ENCODE results near the gene CPNE5.

CPNE5 gene

DNA sequence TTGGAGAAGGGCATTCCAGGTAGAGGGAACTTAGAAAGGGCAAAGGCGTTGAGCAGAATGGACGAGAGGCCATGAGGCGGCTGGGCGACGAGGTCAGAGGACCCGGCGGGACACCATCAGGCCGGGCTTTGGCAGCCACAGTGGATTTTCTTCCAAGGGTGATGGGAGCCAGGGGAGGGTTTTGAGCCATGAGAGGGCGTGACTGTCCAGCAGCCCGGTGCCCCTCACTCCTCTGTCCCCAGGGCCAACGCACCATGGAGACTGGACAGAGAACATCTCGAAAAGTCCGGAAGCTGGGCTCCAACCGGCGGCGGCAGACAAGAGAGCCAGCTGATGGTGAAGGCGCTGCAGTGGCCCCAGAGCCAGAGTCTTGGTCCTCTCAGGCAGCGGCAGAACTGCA lies 135.3 kb downstream of the CPNE5 start:
- TF ChIP-seq EZH2phosphoT487 (IDR thresholded peaks at IDR 0.05; ENCODE audit: low read length): no peak
- TF ChIP-seq, protein P1, sequence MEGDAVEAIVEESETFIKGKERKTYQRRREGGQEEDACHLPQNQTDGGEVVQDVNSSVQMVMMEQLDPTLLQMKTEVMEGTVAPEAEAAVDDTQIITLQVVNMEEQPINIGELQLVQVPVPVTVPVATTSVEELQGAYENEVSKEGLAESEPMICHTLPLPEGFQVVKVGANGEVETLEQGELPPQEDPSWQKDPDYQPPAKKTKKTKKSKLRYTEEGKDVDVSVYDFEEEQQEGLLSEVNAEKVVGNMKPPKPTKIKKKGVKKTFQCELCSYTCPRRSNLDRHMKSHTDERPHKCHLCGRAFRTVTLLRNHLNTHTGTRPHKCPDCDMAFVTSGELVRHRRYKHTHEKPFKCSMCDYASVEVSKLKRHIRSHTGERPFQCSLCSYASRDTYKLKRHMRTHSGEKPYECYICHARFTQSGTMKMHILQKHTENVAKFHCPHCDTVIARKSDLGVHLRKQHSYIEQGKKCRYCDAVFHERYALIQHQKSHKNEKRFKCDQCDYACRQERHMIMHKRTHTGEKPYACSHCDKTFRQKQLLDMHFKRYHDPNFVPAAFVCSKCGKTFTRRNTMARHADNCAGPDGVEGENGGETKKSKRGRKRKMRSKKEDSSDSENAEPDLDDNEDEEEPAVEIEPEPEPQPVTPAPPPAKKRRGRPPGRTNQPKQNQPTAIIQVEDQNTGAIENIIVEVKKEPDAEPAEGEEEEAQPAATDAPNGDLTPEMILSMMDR (IDR thresholded peaks at IDR 0.05; ENCODE audit: low read length): no peak
- TF ChIP-seq EZH2 (optimal IDR thresholded peaks at IDR 0.05; ENCODE audit: low read depth, low read length): no peak
- H3K27ac ChIP-seq (ENCODE audit: low read length): no peak overlapping the region
- no peaks in the 10 kb centered on the region for H3K27me3 ChIP-seq (replicated peaks; ENCODE audit: insufficient read depth, low read length)
- H3K79me2 ChIP-seq (ENCODE audit: low read length): no peaks in the 10 kb centered on the region
- H3K4me1 ChIP-seq (ENCODE audit: low read length): no peaks in the 10 kb centered on the region
- H3K9ac ChIP-seq (ENCODE audit: low read length): no peak overlapping the region
- H3F3A ChIP-seq (ENCODE audit: insufficient read depth, low read length): no peaks in the 10 kb centered on the region
- DNase-seq: no peak
- H3K4me3 ChIP-seq (ENCODE audit: low read length): no peak overlapping the region
- no peaks in the 10 kb centered on the region for H3K9me2 ChIP-seq (replicated peaks; ENCODE audit: insufficient read depth, low read length)
- H3K4me2 ChIP-seq (ENCODE audit: low read depth, low read length): no peak overlapping the region
- H3K36me3 ChIP-seq (replicated peaks; ENCODE audit: insufficient read depth, low read length): no peaks in the 10 kb centered on the region
- no peaks in the 10 kb centered on the region for H3K9me3 ChIP-seq (replicated peaks; ENCODE audit: insufficient read depth, low read length)
- H4K20me1 ChIP-seq (ENCODE audit: insufficient read depth, low read length): no peaks in the 10 kb centered on the region
- H2AFZ ChIP-seq (ENCODE audit: low read length): no peak overlapping the region

DNA sequence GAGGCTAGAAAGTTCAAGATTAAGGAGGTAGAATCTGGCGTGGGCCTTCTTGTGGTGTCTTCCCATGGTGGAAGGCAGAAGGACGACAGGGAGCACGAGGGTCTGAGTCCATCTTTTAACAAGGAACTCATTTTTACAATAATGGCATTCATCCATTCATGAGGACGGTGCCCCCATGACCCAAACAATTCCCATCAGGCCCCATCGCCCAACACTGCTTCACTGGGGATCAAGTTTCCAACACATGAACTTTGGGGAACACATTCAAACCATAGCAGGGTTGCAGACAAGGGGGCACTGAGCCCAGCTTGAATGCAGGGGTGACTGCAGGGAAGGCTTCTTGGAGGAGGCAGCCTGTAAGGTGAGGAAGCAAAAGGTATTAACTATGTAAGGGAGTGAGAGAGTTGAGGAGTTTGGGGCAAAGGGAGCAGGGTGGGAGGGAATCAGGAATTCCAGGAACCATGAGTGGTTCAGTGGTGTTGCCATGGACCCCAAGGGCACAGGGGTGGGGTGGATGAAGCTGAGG lies 136.1 kb downstream of the CPNE5 start:
- no peaks in the 10 kb centered on the region for H3K79me2 ChIP-seq (ENCODE audit: low read length)
- no peaks in the 10 kb centered on the region for H3K27me3 ChIP-seq (replicated peaks; ENCODE audit: insufficient read depth, low read length)
- H3K36me3 ChIP-seq (replicated peaks; ENCODE audit: insufficient read depth, low read length): no peaks in the 10 kb centered on the region
- H3K9me3 ChIP-seq (replicated peaks; ENCODE audit: insufficient read depth, low read length): no peaks in the 10 kb centered on the region
- H3K9me2 ChIP-seq (replicated peaks; ENCODE audit: insufficient read depth, low read length): no peaks in the 10 kb centered on the region
- no peak overlapping the region for H2AFZ ChIP-seq (ENCODE audit: low read length)
- no peaks in the 10 kb centered on the region for H3F3A ChIP-seq (ENCODE audit: insufficient read depth, low read length)
- H3K4me2 ChIP-seq (ENCODE audit: low read depth, low read length): no peak overlapping the region
- H3K27ac ChIP-seq (ENCODE audit: low read length): no peak overlapping the region
- H3K9ac ChIP-seq (ENCODE audit: low read length): no peak overlapping the region
- TF ChIP-seq, protein P1 (IDR thresholded peaks at IDR 0.05; ENCODE audit: low read length): no peak
- TF ChIP-seq EZH2phosphoT487 (IDR thresholded peaks at IDR 0.05; ENCODE audit: low read length): no peak
- TF ChIP-seq EZH2 (optimal IDR thresholded peaks at IDR 0.05; ENCODE audit: low read depth, low read length): no peak
- H4K20me1 ChIP-seq (ENCODE audit: insufficient read depth, low read length): no peaks in the 10 kb centered on the region
- H3K4me3 ChIP-seq (ENCODE audit: low read length): no peak overlapping the region
- no peak for DNase-seq
- H3K4me1 ChIP-seq (ENCODE audit: low read length): no peaks in the 10 kb centered on the region

DNA sequence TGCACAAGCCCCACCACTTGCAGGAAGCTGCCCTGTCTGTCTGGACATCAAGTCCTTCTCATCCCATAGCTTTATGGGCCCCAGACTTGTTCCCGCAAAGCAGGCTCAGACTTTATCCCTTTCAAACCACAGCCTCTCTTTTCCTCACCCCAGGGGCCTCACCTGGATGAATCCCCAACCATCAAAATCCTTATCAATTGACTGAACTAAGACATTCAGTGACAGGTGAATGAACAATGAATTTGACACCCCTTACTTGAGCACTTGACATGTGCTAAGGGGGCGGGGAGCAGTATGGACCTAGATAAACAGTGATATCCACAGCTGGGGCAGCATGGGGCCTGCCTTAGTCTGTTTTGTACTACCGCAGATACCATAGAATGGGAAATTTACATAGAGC lies 136.6 kb downstream of the CPNE5 start:
- Histone ChIP-seq H3K9ac (ENCODE audit: low read length) (no peak overlapping the region), H3K9me3 (replicated peaks; ENCODE audit: insufficient read depth, low read length) (no peaks in the 10 kb centered on the region), H2AFZ (ENCODE audit: low read length) (no peak overlapping the region), H3K4me1 (ENCODE audit: low read length) (no peaks in the 10 kb centered on the region), H3K9me2 (replicated peaks; ENCODE audit: insufficient read depth, low read length) (no peaks in the 10 kb centered on the region), H3F3A (ENCODE audit: insufficient read depth, low read length) (no peaks in the 10 kb centered on the region), H4K20me1 (ENCODE audit: insufficient read depth, low read length) (no peaks in the 10 kb centered on the region), H3K4me3 (ENCODE audit: low read length) (no peak overlapping the region), H3K4me2 (ENCODE audit: low read depth, low read length) (no peak overlapping the region), H3K27ac (ENCODE audit: low read length) (no peak overlapping the region), H3K36me3 (replicated peaks; ENCODE audit: insufficient read depth, low read length) (no peaks in the 10 kb centered on the region), H3K27me3 (replicated peaks; ENCODE audit: insufficient read depth, low read length) (no peaks in the 10 kb centered on the region), H3K79me2 (ENCODE audit: low read length) (no peaks in the 10 kb centered on the region)
- TF ChIP-seq EZH2phosphoT487 (IDR thresholded peaks at IDR 0.05; ENCODE audit: low read length) (no peak), EZH2 (optimal IDR thresholded peaks at IDR 0.05; ENCODE audit: low read depth, low read length) (no peak)
- TF ChIP-seq, protein P1 (IDR thresholded peaks at IDR 0.05; ENCODE audit: low read length): no peak
- no peak for DNase-seq

Measured in MM.1S (cell line).